SKM-1 (cell line): ENCODE measurements around the gene FAM120AOS.

ENCODE experiments used
- DNase-seq: peaks from one replicate; lab custom pipeline; 2025; ENCODE audit not compliant: unreplicated experiment; lab: John Stamatoyannopoulos, UW

Gene FAM120AOS

DNA sequence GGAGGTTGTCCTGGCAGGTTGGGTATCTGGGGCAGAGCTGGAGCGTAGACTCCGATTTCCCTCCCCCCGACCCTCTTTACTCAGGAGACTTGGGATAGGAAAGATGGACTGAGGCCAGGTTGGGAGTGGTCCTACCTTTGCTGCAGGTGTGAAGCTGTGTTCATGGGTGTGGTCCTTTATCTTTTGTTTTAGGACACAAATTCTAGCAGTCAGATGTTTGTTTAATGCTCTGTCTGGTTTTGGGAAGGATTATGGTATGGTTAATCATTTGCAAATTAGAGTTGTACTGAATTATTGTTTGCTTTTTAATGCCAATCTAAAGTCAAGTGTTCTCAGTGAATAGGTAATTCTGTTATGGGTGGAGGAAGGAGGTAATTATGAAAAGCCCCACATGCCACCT is 14.1 kb upstream of the FAM120AOS start:
- no peak for DNase-seq

- no peak for DNase-seq
Measured at GRCh38 chr9:93467062-93467416, 13.7 kb upstream of the FAM120AOS start.

GRCh38 chr9:93466416-93467061 is 13.2 kb upstream of the FAM120AOS start:
- DNase-seq: no peak

- DNase-seq: no peak
Measured at GRCh38 chr9:93465855-93466254, 12.5 kb upstream of the FAM120AOS start.

DNA sequence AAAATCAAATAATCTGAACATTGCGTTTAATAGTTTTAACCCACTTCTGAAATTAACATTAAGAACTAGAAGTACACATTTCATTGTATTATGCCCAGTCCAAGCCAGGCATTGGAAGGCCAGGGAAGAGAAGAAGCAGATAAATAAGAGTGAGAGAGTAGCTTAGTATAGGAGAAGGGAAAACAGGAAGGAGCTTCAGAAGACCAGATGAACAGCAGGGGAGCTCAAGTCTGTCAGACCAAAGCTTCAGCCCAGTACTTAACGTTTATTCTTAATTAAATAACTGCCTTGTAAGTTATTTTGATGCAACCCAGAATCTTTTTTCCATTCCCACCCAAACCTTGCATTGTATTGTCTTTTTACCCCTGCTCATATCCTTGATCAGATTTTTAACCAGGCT is 11.5 kb upstream of the FAM120AOS start:
- no peak for DNase-seq

GRCh38 chr9:93464395-93464794 is 11.0 kb upstream of the FAM120AOS start:
- DNase-seq: no peak

DNA sequence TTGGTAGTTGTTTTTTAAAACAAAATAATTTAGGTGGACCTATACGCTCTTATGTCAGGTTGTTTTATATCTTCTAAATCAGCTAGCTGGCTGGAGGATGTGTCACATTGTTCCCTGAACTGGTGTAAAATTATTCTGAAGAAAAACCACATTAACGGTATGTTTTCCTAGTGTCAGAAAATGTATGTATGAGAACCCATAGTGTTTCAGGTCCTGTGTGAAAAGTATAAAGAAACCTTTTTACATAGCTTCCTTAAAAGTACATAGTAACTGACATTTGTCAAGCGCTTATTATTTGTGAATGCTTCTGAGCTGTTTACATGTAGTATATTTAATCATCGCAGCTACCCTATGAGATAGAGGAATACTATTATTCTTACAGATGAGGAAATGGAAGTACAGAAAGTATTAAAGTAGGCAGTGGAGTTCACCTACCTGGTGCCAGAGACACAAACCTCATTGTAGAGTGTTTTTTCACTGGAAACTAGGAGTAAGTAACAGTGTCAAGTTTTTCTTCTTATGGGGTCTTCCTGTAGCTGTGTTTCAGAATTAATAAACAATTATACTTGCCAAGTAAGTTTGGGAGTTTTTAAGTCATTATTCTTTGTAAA is 10.4 kb upstream of the FAM120AOS start:
- no peak for DNase-seq

GRCh38 chr9:93461821-93462220 is 8.4 kb upstream of the FAM120AOS start:
- no peak for DNase-seq

GRCh38 chr9:93461414-93461743 is 8.0 kb upstream of the FAM120AOS start:
- no peak for DNase-seq

DNA sequence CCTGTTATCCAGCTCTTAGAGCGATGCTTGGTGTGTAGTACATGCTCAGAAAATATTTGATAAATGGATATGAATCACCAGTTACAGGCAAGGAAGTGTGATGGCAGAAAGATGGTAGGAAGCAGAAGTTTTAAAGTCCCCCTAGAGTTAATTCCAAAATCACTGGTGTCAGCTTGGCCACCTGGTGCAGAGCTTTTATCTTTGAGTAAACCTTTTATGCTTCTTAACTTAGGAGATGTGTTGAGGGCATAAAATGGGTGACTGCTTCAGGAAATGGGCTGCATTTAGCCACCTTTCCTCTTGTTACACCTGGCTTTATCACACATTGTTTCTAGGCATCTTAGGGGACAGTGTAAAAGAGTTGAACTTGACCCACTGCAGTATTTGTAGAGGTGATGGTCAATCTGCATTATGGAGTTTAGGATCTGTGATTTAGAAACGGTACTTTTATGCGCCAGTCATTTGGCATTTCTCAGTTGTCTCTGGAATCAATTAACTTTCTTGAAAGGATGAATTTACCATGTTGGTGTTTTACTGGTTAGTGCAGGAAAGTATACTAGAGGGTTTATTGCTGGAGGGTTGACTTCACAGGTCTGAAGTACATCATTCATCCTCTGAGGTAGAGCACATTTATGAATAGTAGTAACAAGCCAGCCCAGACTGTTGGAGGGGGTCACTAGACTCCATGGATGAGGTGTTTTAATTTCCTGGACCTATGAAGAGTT is 7.5 kb upstream of the FAM120AOS start:
- no peak for DNase-seq

GRCh38 chr9:93459432-93459847 is 6.1 kb upstream of the FAM120AOS start:
- DNase-seq: no peak

DNA sequence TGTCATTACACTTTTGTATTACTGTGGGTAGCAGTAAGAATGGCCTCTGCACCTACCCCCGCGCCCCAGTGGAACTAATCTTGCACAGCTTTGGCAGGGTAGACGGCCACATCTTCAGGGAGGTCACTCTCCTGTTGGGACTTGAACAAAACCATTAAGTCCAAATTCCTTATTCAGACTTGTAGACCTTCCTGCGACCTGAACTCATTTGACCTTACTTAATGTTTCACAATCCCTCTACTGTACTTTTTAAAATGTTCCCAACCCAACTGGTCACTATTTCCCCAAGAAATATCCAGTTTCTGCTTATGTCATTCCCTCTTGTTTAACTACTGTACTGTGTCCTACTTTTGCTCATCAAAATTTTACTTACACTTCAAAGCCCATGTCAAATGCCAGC is 5.3 kb upstream of the FAM120AOS start:
- no peak for DNase-seq

DNA sequence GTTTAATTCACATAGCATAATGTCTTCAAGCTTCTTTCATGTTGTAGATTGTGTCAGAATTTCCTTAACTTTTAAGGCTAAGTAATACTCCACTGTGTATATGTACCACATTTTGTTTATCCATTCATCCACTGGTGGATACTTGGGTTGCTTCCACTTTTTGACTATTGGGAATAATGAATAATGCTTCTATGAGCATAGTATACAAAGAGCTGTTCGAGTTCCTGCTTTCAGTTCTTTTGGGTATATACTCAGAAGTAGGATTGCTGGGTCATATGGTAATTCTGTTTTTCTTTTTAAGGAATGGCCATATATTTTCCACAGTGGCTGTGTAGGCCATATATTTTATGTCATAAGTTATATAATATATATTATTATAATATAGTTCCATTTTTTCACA is 3.6 kb upstream of the FAM120AOS start:
- DNase-seq: no peak

DNA sequence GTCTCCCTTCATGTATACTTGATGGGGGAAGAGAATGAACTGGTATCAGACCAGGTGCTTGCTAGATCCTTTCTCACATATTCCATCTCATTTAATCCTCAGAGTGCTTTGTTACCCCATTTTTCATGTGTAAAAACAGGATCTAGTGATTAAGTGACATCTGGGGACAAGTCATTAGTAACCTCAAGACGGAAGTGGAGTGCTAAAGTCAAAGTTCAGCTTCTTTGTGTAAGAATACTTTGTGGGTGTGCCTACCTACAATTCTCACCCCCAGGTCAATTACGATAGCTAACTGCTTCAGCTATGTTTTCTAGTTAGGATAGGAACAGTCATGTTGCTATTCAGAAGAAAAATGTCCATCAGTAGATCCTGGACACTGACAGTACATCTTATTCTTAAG is 3.1 kb upstream of the FAM120AOS start:
- no peak for DNase-seq

DNA sequence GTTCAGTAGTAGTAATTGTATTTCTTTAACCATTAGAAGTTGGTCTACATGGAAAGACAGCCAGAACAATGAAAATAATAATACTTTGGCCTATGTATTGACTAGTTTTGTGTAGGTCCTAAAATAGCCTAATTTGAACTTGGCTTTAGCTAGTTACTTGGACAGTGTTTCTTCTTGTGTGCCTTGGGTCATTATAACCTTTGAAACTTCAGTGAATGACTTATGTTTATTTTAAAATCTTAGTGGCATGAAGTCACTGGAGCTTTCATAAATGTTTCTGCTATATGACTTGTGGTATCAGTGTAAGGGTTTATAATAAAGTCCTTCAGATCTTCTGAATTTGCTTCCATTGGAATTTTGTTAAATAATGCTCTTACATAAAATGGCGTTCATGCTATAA is 2.6 kb upstream of the FAM120AOS start:
- DNase-seq: no peak

DNA sequence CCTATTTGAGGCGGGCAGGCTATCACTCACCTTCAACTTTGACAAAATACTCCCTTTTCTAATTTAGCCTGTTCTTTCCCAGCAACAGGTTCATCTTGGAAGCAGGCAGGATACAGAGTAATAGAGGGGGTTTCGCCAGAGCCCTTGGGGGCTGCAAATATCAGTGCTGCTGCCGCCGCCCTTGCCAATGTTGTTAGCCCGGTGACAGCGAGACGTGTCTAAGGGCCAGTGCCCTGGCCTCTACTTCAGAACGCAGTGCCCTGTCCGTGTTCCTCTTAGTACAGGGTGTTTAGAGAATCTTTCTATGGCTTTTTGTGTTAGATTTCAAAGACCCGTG is 703 bp downstream of the FAM120AOS start:
- no peak for DNase-seq

DNA sequence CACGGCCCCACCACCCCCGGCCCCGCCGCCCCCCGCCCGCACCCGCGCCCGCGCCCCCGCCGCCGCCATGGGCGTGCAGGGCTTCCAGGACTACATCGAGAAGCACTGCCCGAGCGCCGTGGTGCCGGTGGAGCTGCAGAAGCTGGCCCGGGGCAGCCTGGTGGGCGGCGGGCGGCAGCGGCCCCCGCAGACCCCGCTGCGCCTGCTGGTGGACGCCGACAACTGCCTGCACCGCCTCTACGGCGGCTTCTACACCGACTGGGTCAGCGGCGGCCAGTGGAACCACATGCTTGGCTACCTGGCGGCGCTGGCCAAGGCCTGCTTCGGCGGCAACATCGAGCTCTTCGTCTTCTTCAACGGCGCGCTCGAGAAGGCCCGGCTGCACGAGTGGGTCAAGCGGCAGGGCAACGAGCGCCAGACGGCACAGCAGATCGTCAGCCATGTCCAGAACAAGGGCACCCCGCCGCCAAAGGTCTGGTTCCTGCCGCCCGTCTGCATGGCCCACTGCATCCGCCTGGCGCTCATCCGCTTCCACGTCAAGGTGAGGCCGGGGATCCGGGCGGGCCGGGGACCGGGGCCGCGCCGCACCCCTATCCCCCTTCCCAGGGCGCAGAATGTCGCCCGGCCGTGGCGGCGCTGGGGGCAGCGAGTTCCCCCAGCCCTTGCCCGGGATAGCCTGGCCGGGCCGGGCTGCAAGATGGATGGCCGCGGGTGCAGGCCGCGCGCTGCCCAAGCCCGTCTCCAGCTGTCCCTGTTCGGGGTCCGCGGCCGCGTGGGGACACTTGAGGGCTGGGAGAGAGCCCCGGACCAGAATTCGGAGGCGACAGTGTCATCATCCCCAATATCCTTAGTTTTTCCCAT is 1.3 kb downstream of the FAM120AOS start:
- DNase-seq: no peak

GRCh38 chr9:93450945-93451815 is 2.2 kb downstream of the FAM120AOS start, which contains the start of gene FAM120A:
Gene FAM120A (plus strand): TSS chr9:93451685. CDS start chr9:93451916, 231 bp downstream.
- no peak for DNase-seq

DNA sequence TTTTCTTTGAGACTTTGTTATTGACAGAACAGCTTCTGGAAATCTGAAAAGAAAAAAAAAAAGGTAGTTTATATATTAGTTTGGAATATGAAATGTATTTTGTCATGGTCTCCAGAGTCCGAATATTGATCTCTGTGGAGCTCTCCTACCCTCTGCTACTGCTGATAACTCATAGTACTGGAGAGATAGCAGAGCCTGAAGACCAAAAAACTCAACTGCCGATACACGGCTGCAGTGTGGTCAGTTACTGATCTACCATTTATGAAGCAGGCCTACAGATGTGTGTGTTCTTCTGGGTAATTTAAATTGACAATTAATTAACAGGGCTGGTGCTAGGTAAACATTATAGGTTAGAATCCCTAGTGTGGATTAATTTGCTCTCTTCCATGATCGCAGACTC is 5.7 kb downstream of the FAM120AOS start:
- DNase-seq: no peak

- DNase-seq: no peak
Measured at GRCh38 chr9:93446073-93446472, 7.3 kb downstream of the FAM120AOS start.
